ENCODE measurements around the gene NR6A1. TPM values are rescaled to one million over a fixed set of nuclear protein-coding genes. Genes with fewer than 3 reads are reported as not detected.

NR6A1 gene
- total RNA-seq: 0.72 and 0.81 TPM in 2 replicates

GRCh38 chr9:124771021-124771866 is at the start of gene NR6A1:
TSS of gene NR6A1 (minus strand) at chr9:124771311.

GRCh38 chr9:124776954-124777648 is 6.0 kb upstream of the NR6A1 start, which contains the start of gene OLFML2A:
TSS of gene OLFML2A (plus strand) at chr9:124777133. CDS start at chr9:124777271, 138 bp downstream.

GRCh38 chr9:124506931-124507879 is 263.9 kb downstream of the NR6A1 start, which contains the start of gene NR5A1:
TSS of gene NR5A1 (minus strand) at chr9:124507399. CDS start at chr9:124503395, 4,004 bp downstream.

Other genes with a start within 250 kb of the NR6A1 start
- 0.49 and 0.90 TPM in 2 replicates for gene OLFML2A, start 5.8 kb upstream of the NR6A1 start, total RNA-seq
- gene WDR38, start 82.1 kb upstream of the NR6A1 start, total RNA-seq: not detected in 2 replicates
- gene RPL35, start 90.6 kb upstream of the NR6A1 start, total RNA-seq: 2,321 and 2,334 TPM in 2 replicates
- 19.8 and 28.0 TPM in 2 replicates for gene ARPC5L, start 90.8 kb upstream of the NR6A1 start, total RNA-seq
- 6.7 and 11.0 TPM in 2 replicates for gene GOLGA1, start 169.8 kb upstream of the NR6A1 start, total RNA-seq

Measured in cardiac atrium fibroblast (primary cell).